Measurements from ENCODE around the gene TBL1X.
A peak's percentile ranks its signal among the peaks of the same experiment; 100 is the strongest.
"Not testable (repeated sequence)": the region's sequence is repeated elsewhere in the genome, so short reads cannot be mapped to it uniquely, and the experiment has no call there.

Gene TBL1X

GRCh38 chrX:9459186-9459748 lies 5.6 kb upstream of the TBL1X start:
- DNase-seq, result no peak

GRCh38 chrX:9461087-9461486 lies 3.8 kb upstream of the TBL1X start:
- no peak for DNase-seq

- DNase-seq, result no peak
Observed at GRCh38 chrX:9462456-9462855, 2.4 kb upstream of the TBL1X start.

- peak; percentile 33 to 36 for DNase-seq
Observed at GRCh38 chrX:9465380-9466123, 694 bp downstream of the TBL1X start.

- DNase-seq, result no peak
Observed at GRCh38 chrX:9466124-9466495, 1.3 kb downstream of the TBL1X start.

- no peak for DNase-seq
Observed at GRCh38 chrX:9466736-9467135, 1.9 kb downstream of the TBL1X start.

- no peak for DNase-seq
Observed at GRCh38 chrX:9467146-9467545, 2.3 kb downstream of the TBL1X start.

GRCh38 chrX:9467751-9468150 lies 2.9 kb downstream of the TBL1X start:
- no peak for DNase-seq

- no peak for DNase-seq
Observed at GRCh38 chrX:9471571-9471985, 6.7 kb downstream of the TBL1X start.

GRCh38 chrX:9473708-9474107 lies 8.8 kb downstream of the TBL1X start:
- DNase-seq, result no peak

- not testable (repeated sequence) for DNase-seq
Observed at GRCh38 chrX:9475417-9475816, 10.6 kb downstream of the TBL1X start.

- no peak for DNase-seq
Observed at GRCh38 chrX:9475984-9476383, 11.1 kb downstream of the TBL1X start.

GRCh38 chrX:9476810-9477575 lies 12.1 kb downstream of the TBL1X start:
- DNase-seq, result no peak

GRCh38 chrX:9482408-9482807 lies 17.6 kb downstream of the TBL1X start:
- no peak for DNase-seq

GRCh38 chrX:9482837-9483236 lies 18.0 kb downstream of the TBL1X start:
- no peak for DNase-seq

- DNase-seq, result no peak
Observed at GRCh38 chrX:9483376-9483775, 18.5 kb downstream of the TBL1X start.

- no peak for DNase-seq
Observed at GRCh38 chrX:9486786-9487387, 22.0 kb downstream of the TBL1X start.

GRCh38 chrX:9488586-9488985 lies 23.7 kb downstream of the TBL1X start:
- no peak for DNase-seq

GRCh38 chrX:9489234-9489633 lies 24.4 kb downstream of the TBL1X start:
- no peak for DNase-seq

GRCh38 chrX:9492901-9493300 lies 28.0 kb downstream of the TBL1X start:
- no peak for DNase-seq

GRCh38 chrX:9493936-9494335 lies 29.1 kb downstream of the TBL1X start:
- no peak for DNase-seq

- DNase-seq, result no peak
Observed at GRCh38 chrX:9494771-9495170, 29.9 kb downstream of the TBL1X start.

- DNase-seq, result no peak
Observed at GRCh38 chrX:9495496-9495895, 30.6 kb downstream of the TBL1X start.

GRCh38 chrX:9498236-9498635 lies 33.4 kb downstream of the TBL1X start:
- DNase-seq, result no peak
